Measurements from ENCODE around the gene PLP1.

DNA sequence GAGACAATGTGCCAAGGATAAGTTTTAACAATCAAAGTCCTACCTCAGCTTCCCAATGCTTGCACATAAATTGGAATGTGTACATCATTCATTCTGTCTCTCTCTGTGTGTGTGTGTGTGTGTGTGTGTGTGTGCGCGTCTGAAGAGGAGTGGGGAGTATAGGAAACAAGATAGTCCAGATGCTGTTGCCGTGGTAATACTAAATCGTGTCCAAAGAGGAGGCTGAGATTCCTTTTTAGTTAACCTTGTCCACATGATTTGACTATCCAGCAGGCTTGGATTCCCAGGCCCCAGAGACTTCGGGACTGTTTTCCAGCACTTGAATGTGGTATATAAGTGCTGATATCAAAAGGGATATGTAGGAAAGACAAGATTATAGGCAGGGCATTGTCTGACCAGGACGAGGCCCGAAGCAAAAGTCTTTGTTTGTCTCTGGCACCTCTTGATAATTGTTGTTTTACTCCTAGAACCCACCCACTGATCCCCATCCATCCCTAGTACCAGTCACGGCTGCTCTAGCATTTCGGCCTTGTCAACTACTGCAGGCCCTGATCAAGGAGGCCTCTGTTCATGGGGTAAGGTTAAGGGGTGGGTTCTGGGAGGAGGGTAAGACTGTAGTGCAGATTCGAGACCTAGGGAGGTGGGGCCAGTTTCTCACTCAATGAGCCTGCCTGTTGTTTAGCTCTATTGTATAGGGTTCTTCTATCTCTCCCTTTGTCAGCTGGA lies 3.9 kb downstream of the PLP1 start:
- TF ChIP-seq, protein P1, sequence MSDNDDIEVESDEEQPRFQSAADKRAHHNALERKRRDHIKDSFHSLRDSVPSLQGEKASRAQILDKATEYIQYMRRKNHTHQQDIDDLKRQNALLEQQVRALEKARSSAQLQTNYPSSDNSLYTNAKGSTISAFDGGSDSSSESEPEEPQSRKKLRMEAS (IDR thresholded peaks at IDR 0.05; ENCODE audit: insufficient read depth, insufficient read length): no peak
- TF ChIP-seq CTCF (IDR thresholded peaks at IDR 0.05; ENCODE audit: extremely low read depth in 1 of 2, insufficient read depth in 1 of 2, low read depth in 1 of 2, low read length in 2 of 2) (no peak), POLR2A (IDR thresholded peaks at IDR 0.05; ENCODE audit: low read depth, low read length) (no peak), POLR2AphosphoS5 (IDR thresholded peaks at IDR 0.05; ENCODE audit: insufficient read depth, low read depth, low read length) (no peak), GATA2 (IDR thresholded peaks at IDR 0.05; ENCODE audit: insufficient read depth, insufficient read length, low read depth, low read length) (no peak), MYC (IDR thresholded peaks at IDR 0.05; ENCODE audit: low read depth, low read length) (no peak)

All from endothelial cell of umbilical vein (primary cell).